ENCODE results near the gene PLXNA4.

- TF ChIP-seq GATA2 (IDR thresholded peaks at IDR 0.05; ENCODE audit: low read depth, low read length) (no peak), GATA3 (IDR thresholded peaks at IDR 0.05; ENCODE audit: low read depth, low read length) (no peak)
Observed at GRCh38 chr7:132240821-132241422, 335.3 kb downstream of the PLXNA4 start.

Data from SH-SY5Y (cell line).